Measurements from ENCODE around the gene BRIP1.
"Not testable (repeated sequence)": the region's sequence is repeated elsewhere in the genome, so short reads cannot be mapped to it uniquely, and the experiment has no call there.

Gene BRIP1

DNA sequence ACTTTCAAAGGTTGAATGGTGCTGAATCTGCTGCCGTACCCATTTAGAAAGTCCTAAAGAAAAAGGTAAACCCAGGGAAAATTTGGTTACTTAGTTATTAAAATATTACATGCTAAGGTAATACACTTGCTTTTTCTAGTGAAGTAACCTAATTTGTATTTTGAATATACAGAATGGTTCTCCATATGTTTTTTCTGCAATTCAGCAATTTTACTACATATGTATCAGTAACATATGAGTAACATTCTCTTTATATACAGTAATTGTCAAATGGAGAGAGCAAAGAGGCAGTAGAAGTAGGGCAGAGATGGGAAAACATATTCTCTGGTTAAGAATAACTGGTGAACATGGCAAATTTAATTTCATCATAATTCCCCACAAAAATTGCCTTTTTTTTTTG lies 177.2 kb downstream of the BRIP1 start:
- no peak for DNase-seq

DNA sequence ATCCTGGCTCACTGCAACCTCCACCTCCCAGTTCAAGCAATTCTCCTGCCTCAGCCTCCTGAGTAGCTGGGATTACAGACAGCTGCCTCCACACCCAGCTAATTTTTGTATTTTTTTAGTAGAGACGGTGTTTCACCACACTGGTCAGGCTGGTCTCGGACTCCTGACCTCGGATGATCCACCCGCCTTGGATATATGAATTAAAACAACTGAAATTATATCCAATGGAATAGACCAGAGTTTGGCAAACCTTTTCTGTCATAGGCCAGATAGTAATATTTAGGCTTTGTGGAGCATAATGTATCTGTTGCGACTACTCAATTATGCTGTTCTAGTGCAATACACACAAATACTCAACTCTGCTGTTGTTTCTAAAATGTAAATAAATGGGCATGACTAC lies 178.5 kb downstream of the BRIP1 start:
- no peak for DNase-seq

DNA sequence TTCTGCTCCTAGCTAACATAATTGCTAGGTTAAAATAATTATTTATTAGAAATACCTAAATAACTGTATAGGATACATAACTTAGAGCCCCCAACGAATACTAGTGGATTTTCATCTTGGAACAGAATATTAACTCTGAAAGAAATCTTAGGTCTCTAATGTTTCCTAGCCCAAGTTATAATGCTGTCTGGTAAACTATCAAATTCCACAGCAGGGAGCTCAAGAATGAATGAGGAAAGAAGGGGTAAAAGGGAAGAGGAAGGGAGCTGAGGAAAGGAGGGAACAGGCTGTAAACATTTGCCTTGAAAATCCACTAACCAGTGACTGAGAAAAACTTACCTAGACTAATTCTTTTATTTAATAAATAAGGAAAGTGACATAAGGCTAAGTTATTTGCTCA lies 179.2 kb downstream of the BRIP1 start:
- DNase-seq, result no peak

DNA sequence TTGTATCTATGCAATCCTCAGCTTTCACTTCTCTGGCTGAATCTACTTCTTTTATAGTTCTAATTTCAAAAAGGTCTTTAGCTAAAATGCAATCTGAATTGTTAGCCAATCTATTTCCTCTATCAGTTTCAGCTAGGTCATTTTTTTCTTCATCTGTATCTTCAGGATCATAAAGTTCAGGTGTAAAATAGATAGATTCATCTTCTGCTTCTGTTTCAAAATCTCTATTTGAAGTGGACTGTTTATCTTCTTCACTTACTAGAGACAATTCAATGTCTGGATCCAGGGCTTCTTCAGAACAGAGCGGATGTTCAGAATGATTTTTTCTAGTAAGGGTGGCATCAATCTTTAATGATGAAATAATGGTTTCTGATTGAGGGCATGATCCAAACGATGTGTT lies 179.9 kb downstream of the BRIP1 start:
- DNase-seq, result no peak

DNA sequence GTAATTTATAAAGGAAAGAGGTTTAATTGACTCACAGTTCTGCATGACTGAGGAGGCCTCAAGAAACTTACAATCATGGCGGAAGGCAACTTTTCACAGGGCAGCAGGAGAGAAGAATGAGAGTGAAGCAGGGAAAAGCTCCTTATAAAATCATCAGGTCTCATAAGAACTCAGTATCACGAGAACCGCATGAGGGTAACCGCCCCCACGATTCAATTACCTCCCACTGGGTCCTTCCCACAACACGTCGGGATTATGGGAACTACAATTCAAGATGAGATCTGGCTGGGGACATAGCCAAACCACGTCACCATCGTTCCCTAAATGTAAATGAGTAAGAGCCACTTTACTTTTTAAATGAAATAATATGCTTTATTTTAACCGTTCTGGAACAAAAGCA lies 182.4 kb downstream of the BRIP1 start:
- DNase-seq, result no peak

DNA sequence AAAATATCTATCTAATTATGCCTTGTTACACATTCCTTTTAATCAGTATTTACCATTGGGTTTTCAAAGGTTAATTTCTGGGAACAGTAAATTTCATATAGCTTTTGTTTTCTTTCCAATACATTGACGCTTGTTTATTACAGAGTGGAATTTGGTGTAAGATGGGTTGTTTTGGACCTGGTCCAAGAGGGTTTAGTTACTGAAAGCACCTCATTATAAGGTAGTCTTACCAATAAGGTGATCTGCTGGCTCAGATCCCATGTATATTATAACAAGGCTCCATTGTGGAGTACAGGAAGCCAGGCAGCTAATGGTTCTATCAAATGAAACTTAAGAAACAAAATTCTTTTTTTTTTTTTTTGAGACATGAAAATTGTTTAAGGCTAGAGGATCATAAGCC lies 185.0 kb downstream of the BRIP1 start:
- DNase-seq, result no peak

DNA sequence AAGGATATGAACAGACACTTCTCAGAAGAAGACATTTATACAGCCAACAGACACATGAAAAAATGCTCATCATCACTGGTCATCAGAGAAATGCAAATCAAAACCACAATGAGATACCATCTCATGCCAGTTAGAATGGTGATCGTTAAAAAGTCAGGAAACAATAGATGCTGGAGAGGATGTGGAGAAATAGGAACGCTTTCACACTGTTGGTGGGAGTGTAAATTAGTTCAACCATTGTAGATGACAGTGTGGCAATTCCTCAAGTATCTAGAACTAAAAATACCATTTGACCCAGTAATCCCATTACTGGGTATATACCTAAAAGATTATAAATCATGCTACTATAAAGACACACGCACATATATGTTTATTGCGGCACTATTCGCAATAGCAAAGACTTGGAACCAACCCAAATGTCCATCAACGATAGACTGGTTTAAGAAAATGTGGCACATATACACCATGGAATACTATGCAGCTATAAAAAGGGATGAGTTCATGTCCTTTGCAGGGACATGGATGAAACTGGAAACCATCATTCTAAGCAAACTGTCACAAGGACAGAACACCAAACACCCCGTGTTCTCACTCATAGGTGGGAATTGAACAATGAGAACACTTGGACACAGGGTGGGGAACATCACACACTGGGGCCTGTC lies 186.0 kb downstream of the BRIP1 start:
- DNase-seq, result not testable (repeated sequence)

DNA sequence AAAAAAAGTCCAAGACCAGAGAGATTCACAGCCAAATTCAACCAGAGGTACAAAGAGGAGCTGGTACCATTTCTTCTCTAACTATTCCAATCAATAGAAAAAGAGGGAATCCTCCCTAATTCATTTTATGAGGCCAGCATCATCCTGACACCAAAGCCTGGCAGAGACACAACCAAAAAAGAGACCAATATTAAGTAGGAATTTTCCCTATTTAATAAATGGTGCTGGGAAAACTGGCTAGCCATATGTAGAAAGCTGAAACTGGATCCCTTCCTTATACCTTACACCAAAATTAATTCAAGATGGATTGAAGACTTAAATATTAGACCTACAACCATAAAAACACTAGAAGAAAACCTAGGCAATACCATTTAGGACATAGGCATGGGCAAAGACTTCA lies 186.8 kb downstream of the BRIP1 start:
- DNase-seq, result not testable (repeated sequence)

DNA sequence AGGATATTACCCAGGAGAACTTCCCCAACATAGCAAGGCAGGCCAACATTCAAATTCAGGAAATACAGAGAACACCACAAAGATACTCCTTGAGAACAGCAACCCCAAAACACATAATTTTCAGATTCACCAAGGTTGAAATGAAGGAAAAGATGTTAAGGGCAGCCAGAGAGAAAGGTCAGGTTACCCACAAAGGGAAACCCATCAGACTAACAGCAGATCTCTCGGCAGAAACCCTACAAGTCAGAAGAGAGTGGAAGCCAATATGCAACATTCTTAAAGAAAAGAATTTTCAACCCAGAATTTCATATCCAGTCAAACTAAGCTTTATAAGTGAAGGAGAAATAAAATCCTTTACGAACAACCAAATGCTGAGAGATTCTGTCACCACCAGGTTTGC lies 188.7 kb downstream of the BRIP1 start:
- DNase-seq, result not testable (repeated sequence)

DNA sequence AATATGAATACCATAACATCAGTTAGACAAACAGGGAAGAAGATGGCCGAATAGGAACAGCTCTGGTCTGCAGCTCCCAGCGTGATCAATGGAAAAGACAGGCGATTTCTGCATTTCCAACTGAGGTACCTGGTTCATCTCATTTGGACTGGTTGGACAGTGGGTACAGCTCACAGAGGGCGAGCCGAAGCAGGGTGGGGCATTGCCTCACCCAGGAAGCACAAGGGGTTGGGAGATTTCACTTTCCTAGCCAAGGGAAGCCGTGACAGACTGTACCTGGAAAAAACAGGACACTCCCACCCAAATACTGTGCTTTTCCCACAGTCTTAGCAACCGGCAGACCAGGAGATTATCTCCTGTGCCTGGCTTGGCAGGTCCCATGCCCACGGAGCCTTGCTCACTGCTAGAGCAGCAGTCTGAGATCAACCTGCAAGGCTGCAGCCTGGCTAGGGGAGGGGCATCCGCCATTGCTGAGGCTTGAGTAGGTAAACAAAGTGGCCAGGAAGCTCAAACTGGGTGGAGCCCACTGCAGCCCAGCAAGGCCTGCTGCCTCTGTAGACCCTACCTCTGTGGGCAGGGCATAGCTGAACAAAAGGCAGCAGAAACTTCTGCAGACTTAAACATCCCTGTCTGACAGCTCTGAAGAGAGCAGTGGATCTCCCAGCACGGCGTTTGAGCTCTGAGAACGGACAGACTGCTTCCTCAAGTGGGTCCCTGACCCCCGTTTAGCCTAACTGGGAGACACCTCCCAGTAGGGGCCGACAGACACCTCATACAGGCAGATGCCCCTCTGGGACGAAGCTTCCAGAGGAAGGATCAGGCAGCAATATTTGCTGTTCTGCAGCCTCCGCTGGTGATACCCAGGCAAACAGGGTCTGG lies 190.1 kb downstream of the BRIP1 start:
- DNase-seq, result not testable (repeated sequence)

DNA sequence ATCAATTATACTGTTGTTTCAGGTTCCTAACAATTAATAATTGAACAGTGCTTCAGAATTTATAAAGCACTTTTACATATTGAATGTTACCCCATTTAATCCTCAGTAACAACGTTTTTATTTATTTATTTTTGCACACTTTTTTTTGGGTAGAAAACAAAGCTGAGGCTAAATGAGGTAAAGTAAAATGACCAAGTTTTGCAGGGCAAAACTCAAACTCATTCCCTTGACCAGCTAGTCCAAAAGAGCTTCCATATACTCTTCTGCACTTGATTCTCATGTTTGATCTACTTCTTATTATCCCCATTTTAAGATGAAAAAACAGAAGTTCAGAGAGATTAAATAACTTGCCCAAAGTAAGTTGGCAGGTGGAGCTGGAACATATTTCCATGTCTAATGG lies 191.2 kb downstream of the BRIP1 start:
- no peak for DNase-seq

DNA sequence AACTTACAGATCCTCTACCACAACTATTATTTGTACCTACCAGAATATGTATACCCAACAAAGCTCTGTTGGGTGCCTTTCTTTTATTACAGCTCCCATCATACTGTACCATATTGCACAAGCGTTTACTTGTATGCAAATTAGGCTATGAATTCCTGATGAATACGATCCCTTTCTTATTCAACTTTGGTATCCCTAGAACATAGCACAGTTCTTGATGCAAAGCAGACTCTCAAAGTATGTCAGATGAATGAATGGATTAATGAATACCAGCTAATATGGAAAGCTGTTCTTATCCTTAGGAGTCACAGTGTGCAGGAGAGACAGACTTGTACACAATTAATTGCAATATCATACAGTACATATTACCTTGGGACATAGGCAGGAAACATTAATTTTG lies 192.6 kb downstream of the BRIP1 start:
- DNase-seq, result no peak

DNA sequence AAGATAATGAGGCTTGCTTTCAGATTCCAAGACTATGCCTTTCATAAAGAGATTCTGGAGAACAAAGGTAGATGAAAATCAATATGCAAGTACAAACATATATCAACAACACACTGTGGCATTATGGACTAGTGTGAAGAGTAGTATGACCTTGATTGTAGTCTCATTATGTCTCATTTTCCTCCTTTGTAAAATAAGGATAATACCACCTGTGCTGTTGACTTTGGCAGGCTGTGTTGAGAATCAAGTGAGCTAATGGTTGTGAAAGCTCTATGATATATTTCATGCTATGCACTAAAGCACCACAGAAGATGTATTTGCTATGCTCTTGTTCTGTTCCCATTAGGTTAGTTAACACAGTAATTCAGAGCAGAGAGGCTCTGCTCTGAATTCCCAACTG lies 193.8 kb downstream of the BRIP1 start:
- DNase-seq, result no peak

DNA sequence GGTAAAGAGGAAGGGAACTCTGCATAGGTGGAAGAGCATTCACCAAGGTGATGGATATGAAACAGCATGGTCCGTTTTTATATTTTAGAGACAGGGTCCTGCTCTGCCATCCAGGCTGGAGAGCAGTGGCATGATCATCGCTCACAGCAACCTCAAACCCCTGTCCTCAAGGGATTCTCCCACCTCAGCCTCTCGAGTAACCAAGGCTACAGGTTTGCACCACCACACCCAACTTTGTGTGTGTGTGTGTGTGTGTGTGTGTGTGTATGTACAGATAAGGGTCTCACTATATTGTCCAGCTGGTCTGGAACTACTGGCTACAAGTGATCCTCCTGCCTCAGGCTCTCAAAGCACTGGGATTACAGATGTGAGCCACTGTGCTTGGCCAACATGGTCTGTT lies 194.8 kb downstream of the BRIP1 start:
- DNase-seq, result no peak

DNA sequence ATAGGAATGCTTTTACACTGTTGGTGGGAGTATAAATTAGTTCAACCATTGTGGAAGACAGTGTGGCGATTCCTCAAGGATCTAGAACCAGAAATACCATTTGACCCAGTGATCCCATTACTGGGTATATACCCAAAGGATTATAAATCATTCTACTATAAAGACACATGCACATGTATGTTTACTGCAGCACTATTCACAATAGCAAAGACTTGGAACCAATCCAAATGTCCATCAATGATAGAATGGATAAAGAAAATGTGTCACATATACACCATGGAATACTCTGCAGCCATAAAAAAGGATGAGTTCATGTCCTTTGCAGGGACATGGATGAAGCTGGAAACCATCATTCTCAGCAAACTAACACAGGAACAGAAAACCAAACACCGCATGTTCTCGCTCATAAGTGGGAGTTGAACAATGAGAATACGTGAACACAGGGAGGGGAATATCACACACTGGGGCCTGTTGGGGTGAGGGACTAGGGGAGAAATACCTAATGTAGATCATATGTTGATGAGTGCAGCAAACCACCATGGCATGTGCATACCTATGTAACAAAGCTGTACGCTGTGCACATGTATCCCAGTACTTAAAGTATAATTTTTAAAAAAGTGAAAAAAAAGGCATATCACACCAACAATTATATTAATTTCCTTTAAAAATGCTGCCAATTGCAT lies 196.8 kb downstream of the BRIP1 start:
- DNase-seq, result not testable (repeated sequence)

DNA sequence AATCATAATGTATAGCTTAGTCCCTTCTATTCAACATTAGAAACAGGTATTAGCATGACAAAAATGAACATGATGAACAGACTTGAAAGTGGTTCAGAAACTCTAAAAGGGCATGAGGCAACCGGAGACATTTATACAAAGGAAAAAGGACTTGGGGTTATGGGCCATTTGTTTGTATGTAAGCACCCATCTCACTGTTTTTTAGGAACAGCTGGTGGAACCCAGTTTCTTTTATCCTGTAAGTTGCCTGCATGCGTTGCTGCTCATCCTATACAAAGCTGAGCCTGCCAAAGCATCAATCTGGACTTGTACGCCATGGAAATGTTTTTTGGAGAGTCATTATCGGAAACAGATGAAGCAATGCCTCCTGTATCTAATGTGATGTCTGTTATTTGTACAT lies 200.0 kb downstream of the BRIP1 start:
- DNase-seq, result no peak

DNA sequence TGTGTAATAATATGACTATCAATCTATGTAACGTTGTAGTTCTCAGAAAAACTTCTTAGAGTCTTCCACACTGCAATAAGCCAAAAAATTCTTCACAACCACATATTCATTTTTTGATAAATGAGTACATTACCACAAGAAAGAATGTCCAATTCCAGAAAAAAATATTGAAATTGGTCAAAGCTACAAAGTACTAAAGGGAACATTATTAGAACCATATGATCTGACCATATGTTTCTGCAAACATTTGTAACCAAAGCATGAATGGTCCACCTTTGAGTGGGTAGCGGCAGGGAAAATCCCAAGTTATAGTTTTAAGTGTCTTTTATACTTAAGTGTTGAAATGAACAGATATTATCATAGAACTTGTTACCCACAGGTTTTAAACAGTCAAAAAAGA lies 200.6 kb downstream of the BRIP1 start:
- no peak for DNase-seq

DNA sequence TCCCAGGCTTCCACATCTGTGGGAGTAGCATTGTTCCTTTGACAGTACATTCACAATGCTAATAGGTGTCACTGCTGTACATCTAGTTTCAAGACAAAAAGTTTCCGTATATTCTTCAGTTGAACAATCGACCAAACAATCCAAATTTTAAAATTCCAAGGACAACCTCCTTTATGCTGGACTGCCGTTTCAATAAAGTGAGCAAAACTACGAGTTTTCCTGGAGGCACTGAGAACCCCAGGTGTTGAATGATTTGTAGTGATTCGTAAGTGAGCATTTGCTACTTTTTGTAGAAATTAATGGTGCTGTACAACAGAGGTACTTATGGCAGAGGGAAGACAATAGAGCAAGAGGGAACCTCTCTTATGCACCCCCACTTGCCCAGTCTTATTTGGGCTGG lies 201.1 kb downstream of the BRIP1 start:
- DNase-seq, result no peak

DNA sequence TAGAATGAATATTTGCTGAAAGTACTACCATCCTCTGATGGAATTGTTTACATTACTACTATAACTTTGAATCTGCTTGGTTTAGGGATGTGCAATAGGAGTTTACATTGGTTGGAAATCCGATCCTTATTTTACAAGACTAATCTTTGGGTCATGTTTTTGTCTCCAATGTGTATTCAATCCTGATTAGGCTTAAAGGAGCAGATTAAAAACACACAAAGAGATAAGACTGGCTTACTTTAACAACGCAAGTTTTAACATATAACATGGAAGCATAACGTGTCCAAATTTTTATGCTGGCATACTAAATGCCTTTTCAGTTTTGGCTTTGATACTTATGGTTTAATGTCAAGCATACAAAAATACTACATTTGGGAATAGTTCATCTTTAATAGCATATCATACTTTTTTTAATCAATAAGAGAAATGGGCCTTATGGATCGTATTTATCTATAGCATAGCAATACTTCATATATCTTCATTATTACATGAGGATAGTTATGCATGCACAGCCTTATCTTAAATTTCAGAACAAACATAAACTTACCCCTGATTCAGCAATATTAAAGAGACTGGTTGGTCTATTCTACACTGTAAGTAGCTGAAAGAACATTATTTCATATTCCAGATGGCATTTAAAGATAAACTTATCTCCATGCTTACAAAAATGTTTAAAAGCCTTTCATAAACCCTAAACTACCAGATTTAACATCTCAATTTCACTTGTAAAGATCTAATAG lies 202.4 kb downstream of the BRIP1 start:
- DNase-seq, result no peak

DNA sequence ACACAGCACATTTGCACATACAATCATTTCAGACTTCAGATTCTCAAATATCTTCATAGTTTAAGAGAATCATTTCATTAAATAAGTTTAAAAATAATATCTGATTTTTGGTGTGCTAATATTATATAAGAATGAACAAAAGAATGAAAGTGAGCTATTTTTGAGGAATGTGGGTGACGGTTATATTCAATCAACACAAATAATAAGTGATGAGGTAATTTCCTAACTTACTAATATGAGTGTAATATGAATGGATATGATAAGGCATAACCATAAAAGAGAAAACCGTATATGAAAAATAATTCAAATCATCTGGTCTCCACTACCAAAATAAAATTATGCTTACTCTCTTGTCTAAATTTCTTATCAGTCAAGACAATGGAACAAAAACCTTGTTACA lies 203.9 kb downstream of the BRIP1 start:
- DNase-seq, result no peak

DNA sequence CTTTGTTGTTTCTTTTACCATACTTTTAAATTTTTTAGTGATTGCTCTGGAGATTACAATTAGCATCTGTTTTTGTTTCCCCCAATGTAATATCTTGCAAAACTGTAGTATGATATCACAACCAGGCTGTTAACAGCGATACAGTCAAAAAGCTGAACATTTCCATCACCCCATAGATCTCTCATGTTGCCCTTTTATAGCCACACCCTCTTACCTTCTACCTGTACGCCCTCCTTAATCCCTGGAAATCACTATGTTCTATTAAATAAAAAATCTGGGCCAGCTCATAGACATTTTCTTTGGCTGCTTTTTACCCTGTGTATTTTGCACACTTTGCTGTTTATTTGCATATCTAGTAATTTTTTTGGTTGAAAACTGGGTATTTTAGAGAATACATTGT lies 205.1 kb downstream of the BRIP1 start:
- no peak for DNase-seq

DNA sequence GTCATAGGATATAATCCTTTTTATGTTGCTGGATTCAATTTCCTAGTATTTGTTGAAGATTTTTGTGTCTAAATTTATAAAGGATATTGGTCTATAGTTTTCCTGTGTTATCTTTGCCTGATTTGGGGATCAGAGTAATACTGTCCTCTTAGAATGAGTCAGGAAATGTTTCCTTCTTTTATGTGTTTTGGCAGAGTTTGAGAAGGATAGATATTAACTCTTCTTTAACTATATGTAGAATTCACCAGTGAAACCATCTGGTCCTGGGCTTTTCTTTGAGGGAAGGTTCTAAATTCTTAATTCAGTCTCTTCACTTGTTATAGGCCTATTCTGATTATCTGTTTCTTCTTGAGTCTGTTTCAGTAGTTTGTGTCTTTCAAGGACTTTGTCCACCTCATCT lies 206.0 kb downstream of the BRIP1 start:
- no peak for DNase-seq

DNA sequence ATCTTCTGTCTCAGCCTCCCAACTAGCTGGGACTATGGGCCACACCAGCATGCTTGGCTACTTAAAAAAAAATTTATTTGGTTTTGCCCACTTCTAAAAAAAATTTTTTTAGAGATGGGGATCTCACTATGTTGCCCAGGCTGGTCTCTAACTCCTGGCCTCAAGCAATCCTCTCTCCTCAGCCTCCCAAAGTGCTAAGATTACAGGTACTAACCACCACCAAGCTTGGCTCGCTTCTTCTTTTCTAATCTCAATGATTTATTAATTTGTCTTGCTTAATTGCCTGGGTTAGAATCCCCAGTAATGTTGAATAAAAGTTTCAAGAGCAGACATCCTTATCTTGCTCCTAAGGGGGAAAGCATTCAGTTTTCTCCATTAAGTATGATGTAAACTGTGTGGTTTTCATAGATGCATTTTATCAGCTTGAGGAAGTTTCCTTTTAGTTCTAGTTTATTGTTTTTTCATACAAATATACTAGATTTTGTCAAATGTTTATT lies 206.6 kb downstream of the BRIP1 start:
- DNase-seq, result no peak
